Measurements from ENCODE around the gene ELOVL1.

GRCh38 chr1:43367026-43367903, 546 bp downstream of the ELOVL1 start:
- TF ChIP-seq, protein P1, sequence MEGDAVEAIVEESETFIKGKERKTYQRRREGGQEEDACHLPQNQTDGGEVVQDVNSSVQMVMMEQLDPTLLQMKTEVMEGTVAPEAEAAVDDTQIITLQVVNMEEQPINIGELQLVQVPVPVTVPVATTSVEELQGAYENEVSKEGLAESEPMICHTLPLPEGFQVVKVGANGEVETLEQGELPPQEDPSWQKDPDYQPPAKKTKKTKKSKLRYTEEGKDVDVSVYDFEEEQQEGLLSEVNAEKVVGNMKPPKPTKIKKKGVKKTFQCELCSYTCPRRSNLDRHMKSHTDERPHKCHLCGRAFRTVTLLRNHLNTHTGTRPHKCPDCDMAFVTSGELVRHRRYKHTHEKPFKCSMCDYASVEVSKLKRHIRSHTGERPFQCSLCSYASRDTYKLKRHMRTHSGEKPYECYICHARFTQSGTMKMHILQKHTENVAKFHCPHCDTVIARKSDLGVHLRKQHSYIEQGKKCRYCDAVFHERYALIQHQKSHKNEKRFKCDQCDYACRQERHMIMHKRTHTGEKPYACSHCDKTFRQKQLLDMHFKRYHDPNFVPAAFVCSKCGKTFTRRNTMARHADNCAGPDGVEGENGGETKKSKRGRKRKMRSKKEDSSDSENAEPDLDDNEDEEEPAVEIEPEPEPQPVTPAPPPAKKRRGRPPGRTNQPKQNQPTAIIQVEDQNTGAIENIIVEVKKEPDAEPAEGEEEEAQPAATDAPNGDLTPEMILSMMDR (IDR thresholded peaks at IDR 0.05): peak in 1 of 7 experiments; percentile 20
- TF ChIP-seq POLR2A (IDR thresholded peaks at IDR 0.05): no peak
